GM12878 (cell line): Measurements from ENCODE around the gene WDR64. TPM values are rescaled to one million over a fixed set of nuclear protein-coding genes. Genes with fewer than 3 reads are reported as not detected.

ENCODE experiments used
- ATAC-seq: fragments of 200-7000 bp; cut with Tn5 transposase; 3 replicates; pipeline ENCODE4 v1.9.1; 2020; ENCODE audit warnings: mild to moderate bottlenecking, moderate library complexity
- BruUV-seq: library from RNA; stranded (reverse); fragments of 400-500 nt; replicated peaks from 2 replicates; lab custom pipeline; 2021; lab: Mats Ljungman, UMichigan
- CTCF ChIA-PET: fragments of 300-600 bp; sonication (Branson Sonifier 250); formaldehyde crosslinking; extraction: SDS; loops from one replicate; lab custom pipeline; 2021; ENCODE audit warnings: inconsistent platforms; lab: Yijun Ruan, JAX
- POLR2A ChIA-PET: fragments of 350-600 bp; formaldehyde crosslinking; extraction: SDS; loops from one replicate; lab custom pipeline; 2021; ENCODE audit warnings: inconsistent platforms; lab: Charles Lee
- RAD21 ChIA-PET: fragments of 300-600 bp; sonication (Branson Sonifier 250); formaldehyde crosslinking; loops from one replicate; lab custom pipeline; 2023; ENCODE audit warnings: antibody characterized with exemption; ENCODE audit not compliant: unreplicated experiment; lab: Charles Lee
- SMC1A ChIA-PET: fragments of 300-600 bp; sonication (Branson Sonifier 250); formaldehyde crosslinking; loops from one replicate; lab custom pipeline; 2023; ENCODE audit not compliant: unreplicated experiment, uncharacterized antibody; lab: Charles Lee
- DNase-seq: peaks from one replicate; pipeline ENCODE4 v3.0.0-alpha.2; 2011; ENCODE audit warnings: low read depth, low spot score
- FAIRE-seq: peaks from 3 replicates; lab custom pipeline; 2011; peaks lifted over from hg19 to GRCh38; lab: Jason Lieb, UNC
- H2AFZ ChIP-seq: 2 replicates; pipeline ENCODE4 v1.6.0; 2011; ENCODE audit warnings: low read depth, low read length, control low read depth; ENCODE audit not compliant: control insufficient read depth
- H3K27ac ChIP-seq: 2 replicates; pipeline ENCODE4 v1.5.1; 2011; ENCODE audit warnings: control low read depth; ENCODE audit not compliant: control insufficient read depth, insufficient read depth
- H3K27me3 ChIP-seq, 2 experiments: replicated peaks in 1 of 2; 2 replicates each; pipeline versions ENCODE4 v1.6.0 to v1.6.1; 2011; ENCODE audit warnings: low read length in 1 of 2; ENCODE audit not compliant: control insufficient read depth in 2 of 2, insufficient read depth in 2 of 2
- H3K36me3 ChIP-seq, 2 experiments: 2 replicates each; pipeline ENCODE4 v1.5.1; 2011; ENCODE audit warnings: low read length in 1 of 2; ENCODE audit not compliant: control insufficient read depth in 2 of 2, insufficient read depth in 2 of 2
- H3K4me1 ChIP-seq: 2 replicates; pipeline ENCODE4 v1.6.1; 2011; ENCODE audit warnings: mild to moderate bottlenecking, low read length, moderate library complexity, mixed read lengths; ENCODE audit not compliant: control insufficient read depth, insufficient read depth
- H3K4me2 ChIP-seq: 2 replicates; pipeline ENCODE4 v1.6.0; 2011; ENCODE audit warnings: control low read depth; ENCODE audit not compliant: control insufficient read depth, insufficient read depth
- H3K4me3 ChIP-seq: fragments of 200-600 bp; sonication (generic); 2 replicates; pipeline ENCODE4 v1.5.1; 2016
- H3K79me2 ChIP-seq: 2 replicates; pipeline ENCODE4 v1.6.0; 2011; ENCODE audit warnings: low read length; ENCODE audit not compliant: control insufficient read depth, insufficient read depth
- H3K9ac ChIP-seq: 2 replicates; pipeline ENCODE4 v1.8.0; 2011; ENCODE audit warnings: low read length, control low read depth, mixed read lengths; ENCODE audit not compliant: control insufficient read depth, insufficient read depth
- H3K9me3 ChIP-seq: replicated peaks from 3 replicates; pipeline ENCODE4 v1.5.1; 2011; ENCODE audit warnings: mild to moderate bottlenecking, low read length; ENCODE audit not compliant: control insufficient read depth, insufficient read depth
- H4K20me1 ChIP-seq: 2 replicates; pipeline ENCODE4 v1.6.0; 2011; ENCODE audit not compliant: control insufficient read depth, insufficient read depth
- CREM ChIP-seq: IDR thresholded peaks from 2 replicates; pipeline ENCODE4 v1.6.1; 2014; ENCODE audit warnings: antibody characterized with exemption, low read depth
- EGR1 ChIP-seq, 2 experiments: IDR thresholded peaks; 1 replicate in 1 of 2; 2 replicates in 1 of 2; pipeline ENCODE4 v1.6.1; 2011 to 2012; ENCODE audit warnings: low read depth in 2 of 2, low read length in 2 of 2, borderline replicate concordance in 1 of 2, mild to moderate bottlenecking in 1 of 2, moderate library complexity in 1 of 2
- IRF5 ChIP-seq: fragments of 450-650 bp; IDR thresholded peaks from 2 replicates; pipeline ENCODE4 v1.6.1; 2017; ENCODE audit warnings: borderline replicate concordance
- KAT2A ChIP-seq: conservative IDR thresholded peaks from 2 replicates; pipeline ENCODE4 v1.6.1; 2011; ENCODE audit warnings: low read depth, low read length; ENCODE audit not compliant: control insufficient read depth
- POU2F2 ChIP-seq: IDR thresholded peaks from 3 replicates; pipeline ENCODE4 v1.6.1; 2011; ENCODE audit warnings: low read depth, mild to moderate bottlenecking, low read length, borderline replicate concordance
- RAD21 ChIP-seq: IDR thresholded peaks from 2 replicates; pipeline ENCODE4 v1.6.1; 2011; ENCODE audit warnings: mild to moderate bottlenecking, low read depth, low read length, moderate library complexity; ENCODE audit not compliant: insufficient read depth
- TAF1 ChIP-seq: IDR thresholded peaks from 2 replicates; pipeline ENCODE4 v1.6.1; 2011; ENCODE audit warnings: mild to moderate bottlenecking, low read depth, low read length, borderline replicate concordance
- TCF7 ChIP-seq: IDR thresholded peaks from 2 replicates; pipeline ENCODE4 v1.6.1; 2014; ENCODE audit warnings: antibody characterized with exemption, borderline replicate concordance
- WGBS: methylation state at CpG from one replicate; pipeline ENCODE4 v1.1.6; 2016; ENCODE audit warnings: low lambda C conversion rate; ENCODE audit not compliant: insufficient replicate concordance, insufficient coverage; ENCODE audit errors: missing lambda C conversion rate; 5-methylcytosine and 5-hydroxymethylcytosine counted together
- in situ Hi-C: fragments of 300-500 bp; cut with MboI; formaldehyde crosslinking; loops from 9 replicates; pipeline ENCODE4 v1.14.3; 2018; ENCODE audit warnings: mixed read lengths
- intact Hi-C: fragments of 100-400 bp; cut with micrococcal nuclease; formaldehyde crosslinking; loops from one replicate; pipeline ENCODE4 v1.14.2; 2022; ENCODE audit not compliant: unreplicated experiment
- polyA plus RNA-seq, 11 experiments: library from polyadenylated mRNA; depleted of rRNA in 4 of 11; unstranded in 6 of 11; stranded (reverse) in 5 of 11; fragments of >200 nt; fragmentation: Nextera tagmentation in 4 of 11; fragmentation: Illumina TruSeq in 1 of 11; extraction: Ambion mirVana in 4 of 11; extraction: Trizol in 1 of 11; gene quantifications; 1 replicate in 1 of 11; 2 replicates in 10 of 11; pipeline versions ENCODE4 v1.2.1 to v1.2.3, GENCODE V29; 2011 to 2016; ENCODE audit warnings: inconsistent platforms in 2 of 11, missing spikeins in 2 of 11, low read depth in 1 of 11
- total RNA-seq, 4 experiments: library from RNA; depleted of rRNA in 3 of 4; stranded (reverse); fragments of >200 nt in 3 of 4; fragmentation: Illumina TruSeq in 1 of 4; extraction: Trizol in 1 of 4; gene quantifications; 2 replicates each; pipeline versions ENCODE4 v1.2.1 to v1.2.3, GENCODE V29; 2013 to 2021

Gene WDR64
- total and polyA plus RNA-seq, 10 of the 15 experiments (the other 5 are each of a cell fraction or from before 2014, with no cell fraction given): 0.01 TPM; not detected in 9

DNA sequence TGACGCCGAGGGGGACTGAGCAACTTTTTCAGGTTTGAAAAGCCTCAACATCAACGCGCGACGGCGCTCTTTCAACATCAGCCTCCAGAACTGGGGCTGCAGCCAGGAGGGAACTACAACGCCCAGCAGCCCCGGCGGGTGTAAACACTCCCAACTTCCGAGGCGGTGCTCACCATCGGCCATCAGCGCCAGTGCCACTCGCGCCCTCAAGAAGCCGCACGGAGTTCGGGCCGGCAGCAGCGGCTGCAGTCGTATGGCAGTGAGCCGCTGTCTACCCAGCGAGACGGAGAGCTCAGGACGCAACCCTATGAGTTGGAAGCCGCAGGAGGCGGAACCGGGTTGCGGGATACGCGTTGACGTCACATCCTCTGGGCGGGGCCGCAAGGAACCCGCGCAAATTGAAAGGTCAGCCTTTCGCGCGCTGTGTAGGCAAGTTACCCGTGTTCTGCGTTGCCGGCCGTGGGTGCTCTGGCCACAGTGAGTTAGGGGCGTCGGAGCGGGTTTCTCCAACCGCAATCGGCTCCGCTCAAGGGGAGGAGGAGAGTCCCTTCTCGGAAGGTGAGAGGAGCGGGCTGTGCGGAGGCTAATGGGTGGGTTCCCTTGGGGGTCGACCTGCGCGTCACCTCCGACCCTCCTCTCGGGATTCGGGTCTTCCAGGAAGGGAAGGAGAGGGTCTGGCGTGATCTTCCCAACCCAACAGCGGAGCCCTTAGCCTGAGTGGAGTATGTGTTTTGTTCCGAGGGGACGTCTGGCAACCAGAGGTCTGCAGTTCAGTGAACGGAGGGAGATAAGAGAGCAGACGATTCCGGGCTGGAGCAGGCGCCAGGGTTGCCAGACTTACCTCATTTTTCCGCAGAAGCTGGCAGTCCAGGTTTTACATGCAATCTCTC, 196.0 kb downstream of the WDR64 start, which contains the start of gene EXO1 (continued):
- peak in 1 of 2 experiments; percentile 81; a peak in 1 of 3 replicates for TF ChIP-seq EGR1 (IDR thresholded peaks at IDR 0.05; ENCODE audit: borderline replicate concordance in 1 of 2, low read depth in 2 of 2, low read length in 2 of 2)
- TF ChIP-seq RAD21: peak; percentile 48

GRCh38 chr1:241848686-241849344, 196.7 kb downstream of the WDR64 start:
- DNase-seq (no peak), FAIRE-seq (no peak), ATAC-seq (peak; percentile 41)
- Histone ChIP-seq H3K4me3 (peak overlapping the region; percentile 89), H3K79me2 (peaks cover 17% of the 10 kb centered on the region), H2AFZ (peak overlapping the region; percentile 90), H3K9me3 (no peaks in the 10 kb centered on the region), H3K27me3 (no peaks in the 10 kb centered on the region), H3K27ac (peak overlapping the region; percentile 25; the same call in 1 of the 2 replicates), H3K4me2 (peak overlapping the region; percentile 80), H3K9ac (peak overlapping the region; percentile 90), H3K4me1 (no peaks in the 10 kb centered on the region; the same call in 1 of the 2 replicates), H3K36me3 (peaks cover 0 to 6% of the 10 kb centered on the region in 2 experiments; a peak in 1 of 4 replicates), H4K20me1 (no peaks in the 10 kb centered on the region)
- CTCF ChIA-PET: interaction anchor here (2.4 kb wide), 1 partner anchor 150 kb away, joined by 10 read pairs; the partner anchor contains the start of gene MAP1LC3C
- intact Hi-C loops (loop anchor here (5.0 kb wide), 3 partner anchors 148 to 317 kb away; partner anchors contain the start of genes KMO and MAP1LC3C), in situ Hi-C loops (loop anchor here (5.0 kb wide), 1 partner anchor 317 kb away; the partner anchor contains the start of gene KMO)
- no TSS peak for BruUV-seq
- SMC1A ChIA-PET: no interaction called here
- 0% methylated on average over 13 of the region's 13 CpGs for WGBS
- RAD21 ChIA-PET: no interaction called here
- TF ChIP-seq POU2F2: no peak
- no peak for TF ChIP-seq TAF1
- no peak for TF ChIP-seq KAT2A
- TF ChIP-seq TCF7: no peak
- no peak for TF ChIP-seq IRF5
- no peak for TF ChIP-seq CREM
- POLR2A ChIA-PET: interaction anchor here (1.5 kb wide), 1 partner anchor 8 kb away, joined by 4 read pairs; no protein-coding TSS in a partner anchor
